ENCODE results near the gene NR4A2. TPM values are rescaled to one million over a fixed set of nuclear protein-coding genes. Genes with fewer than 3 reads are reported as not detected.

Gene NR4A2
- total RNA-seq, 1 experiment from 2014 or later = 0.85 TPM

GRCh38 chr2:156322051-156322685, 10.4 kb downstream of the NR4A2 start:
- no TSS peak for BruUV-seq (replicated peaks)
- TF ChIP-seq CTCF (IDR thresholded peaks at IDR 0.05) = no peak
- no peaks in the 10 kb centered on the region for H3K9me3 ChIP-seq (ENCODE audit: control insufficient read depth, insufficient read depth, low read depth, low read length)
- no peak overlapping the region for H3K27ac ChIP-seq (ENCODE audit: low read length)
- peaks cover 4% of the 10 kb centered on the region; the same call in 1 of the 2 replicates for H3K4me1 ChIP-seq (ENCODE audit: control insufficient read depth, insufficient read depth, low read length)
- ATAC-seq (no peak), DNase-seq (ENCODE audit: low read depth, low spot score) (no peak)
- POLR2A ChIA-PET = no interaction called here
- H3K4me3 ChIP-seq (ENCODE audit: low read depth in 2 of 2, low read length in 2 of 2) = peak overlapping the region in 1 of 2 experiments; percentile 59; a peak in 1 of 4 replicates
- H3K27me3 ChIP-seq (ENCODE audit: control insufficient read depth, insufficient read depth, low read length) = peaks cover 18% of the 10 kb centered on the region
- in situ Hi-C loops (cut with HindIII; ENCODE audit: low pct_unique_long_range_greater_than_20kb, low sequenced_read_pairs) = no loop called here
- CTCF ChIA-PET = no interaction called here
- intact Hi-C loops (cut with micrococcal nuclease; ENCODE audit: unreplicated experiment) = no loop called here
- H3K36me3 ChIP-seq (ENCODE audit: control insufficient read depth, insufficient read depth, low read length) = no peaks in the 10 kb centered on the region

GRCh38 chr2:156321243-156321904, 11.1 kb downstream of the NR4A2 start:
- Histone ChIP-seq H3K9me3 (ENCODE audit: control insufficient read depth, insufficient read depth, low read depth, low read length) (no peaks in the 10 kb centered on the region), H3K27me3 (ENCODE audit: control insufficient read depth, insufficient read depth, low read length) (peaks cover 18% of the 10 kb centered on the region), H3K4me3 (ENCODE audit: low read depth in 2 of 2, low read length in 2 of 2) (peak overlapping the region; percentile 17 to 59; a peak in 3 of 4 replicates), H3K36me3 (ENCODE audit: control insufficient read depth, insufficient read depth, low read length) (no peaks in the 10 kb centered on the region), H3K4me1 (ENCODE audit: control insufficient read depth, insufficient read depth, low read length) (peaks cover 4% of the 10 kb centered on the region; the same call in 1 of the 2 replicates), H3K27ac (ENCODE audit: low read length) (no peak overlapping the region)
- DNase-seq (ENCODE audit: low read depth, low spot score) (no peak), ATAC-seq (no peak)
- BruUV-seq (replicated peaks) = no TSS peak
- TF ChIP-seq POLR2AphosphoS5 (IDR thresholded peaks at IDR 0.05; ENCODE audit: low read depth, low read length) (no peak), REST (IDR thresholded peaks at IDR 0.05; ENCODE audit: insufficient read depth in 1 of 2, low read depth in 2 of 2, low read length in 1 of 2) (no peak), TCF7L2 (IDR thresholded peaks at IDR 0.05; ENCODE audit: low read depth, low read length) (no peak), SIN3A (IDR thresholded peaks at IDR 0.05; ENCODE audit: borderline replicate concordance, insufficient read depth, low read depth, low read length) (no peak), CTCF (IDR thresholded peaks at IDR 0.05) (no peak)
- intact Hi-C loops (cut with micrococcal nuclease; ENCODE audit: unreplicated experiment) = no loop called here
- ChIA-PET CTCF (interaction anchor here (0.7 kb wide), 1 partner anchor 872 kb away, joined by 4 read pairs; no protein-coding TSS in a partner anchor), POLR2A (no interaction called here)
- in situ Hi-C loops (cut with HindIII; ENCODE audit: low pct_unique_long_range_greater_than_20kb, low sequenced_read_pairs) = no loop called here
